WI38 (cell line): ENCODE data around the gene PACRG.

Source experiments
- H3K4me3 ChIP-seq: 2 replicates; pipeline ENCODE4 v1.5.1; 2011; ENCODE audit warnings: low read depth, mild to moderate bottlenecking, control low read depth, low read length
- CTCF ChIP-seq: IDR thresholded peaks from 2 replicates; pipeline ENCODE4 v1.5.1; 2012; ENCODE audit warnings: low read depth, mild to moderate bottlenecking, control low read depth, low read length

PACRG gene

GRCh38 chr6:163078712-163079111, 350.9 kb downstream of the PACRG start:
- H3K4me3 ChIP-seq = no peak overlapping the region
- no peak for TF ChIP-seq CTCF

GRCh38 chr6:163080228-163080627, 352.5 kb downstream of the PACRG start:
- TF ChIP-seq CTCF = no peak
- no peak overlapping the region for H3K4me3 ChIP-seq

- TF ChIP-seq CTCF = no peak
- H3K4me3 ChIP-seq = no peak overlapping the region
Measured at GRCh38 chr6:163083141-163083540, 355.4 kb downstream of the PACRG start.

GRCh38 chr6:163085426-163085825, 357.7 kb downstream of the PACRG start:
- no peak overlapping the region for H3K4me3 ChIP-seq
- TF ChIP-seq CTCF = no peak

- no peak overlapping the region for H3K4me3 ChIP-seq
- TF ChIP-seq CTCF = no peak
Measured at GRCh38 chr6:163085861-163086623, 358.3 kb downstream of the PACRG start.

GRCh38 chr6:163086624-163086920, 358.8 kb downstream of the PACRG start:
- no peak overlapping the region for H3K4me3 ChIP-seq
- TF ChIP-seq CTCF = no peak

GRCh38 chr6:163087981-163088380, 360.2 kb downstream of the PACRG start:
- no peak for TF ChIP-seq CTCF
- no peak overlapping the region for H3K4me3 ChIP-seq
